Esophagus squamous epithelium (tissue), 5 donors: ENCODE data around the gene HINT1. TPM values are rescaled to one million over a fixed set of nuclear protein-coding genes. Genes with fewer than 3 reads are reported as not detected.

ENCODE experiments used
- DNase-seq: peaks from one replicate; lab custom pipeline; 2025; lab: John Stamatoyannopoulos, UW
- H3K27ac ChIP-seq, 4 donors: fragments of 200-600 bp; sonication (generic); one replicate each; pipeline ENCODE4 v1.5.1; 2016 to 2019; ENCODE audit warnings: mild to moderate bottlenecking in 1 of 4
- H3K27me3 ChIP-seq, 4 donors: fragments of 200-600 bp; sonication (generic); 1 replicate in 3 of 4; 2 replicates in 1 of 4; pipeline versions ENCODE4 v1.5.1 to v1.6.0; 2017 to 2021; ENCODE audit warnings: antibody characterized with exemption in 1 of 4
- H3K36me3 ChIP-seq, 3 donors: fragments of 200-600 bp; sonication (generic); one replicate each; pipeline ENCODE4 v1.5.1; 2016 to 2019
- H3K4me1 ChIP-seq, 3 donors: fragments of 200-600 bp; sonication (generic); one replicate each; pipeline ENCODE4 v1.5.1; 2017 to 2019
- H3K4me3 ChIP-seq, 4 donors: fragments of 200-600 bp; sonication (generic); 1 replicate in 3 of 4; 2 replicates in 1 of 4; pipeline ENCODE4 v1.5.1; 2016 to 2019; ENCODE audit warnings: mild to moderate bottlenecking in 2 of 4, moderate library complexity in 1 of 4
- H3K9me3 ChIP-seq, 3 donors: fragments of 200-600 bp; sonication (generic); one replicate each; pipeline ENCODE4 v1.5.1; 2016 to 2019
- CTCF ChIP-seq, 6 experiments: fragments of 450-650 bp in 4 of 6; fragments of 200-600 bp in 2 of 6; sonication (generic) in 2 of 6; IDR thresholded peaks; one replicate each; pipeline ENCODE4 v1.5.1; 2016 to 2019; ENCODE audit warnings: antibody characterized with exemption in 6 of 6, mild to moderate bottlenecking in 4 of 6, moderate library complexity in 4 of 6
- POLR2A ChIP-seq, 4 donors: fragments of 450-650 bp; IDR thresholded peaks; one replicate each; pipeline ENCODE4 v1.6.1; 2017; ENCODE audit warnings: antibody characterized with exemption in 4 of 4, mild to moderate bottlenecking in 4 of 4, moderate library complexity in 3 of 4
- WGBS, 2 donors: methylation state at CpG; one replicate each; pipeline ENCODE4 v1.1.5; 2018; 5-methylcytosine and 5-hydroxymethylcytosine counted together
- intact Hi-C: fragments of 100-400 bp; cut with DNase I; formaldehyde crosslinking; loops from one replicate; pipeline ENCODE4 v1.15.0; 2022
- total RNA-seq, 4 donors: library from RNA; depleted of rRNA; stranded (reverse); fragments of >200 nt; gene quantifications; one replicate each; pipeline ENCODE4 v1.1.0, GENCODE V29; 2016
- donor health status: DM: yes; HTN: yes; CAD: no.

Gene HINT1
- total RNA-seq, 4 donors from 2014 or later: 65.0 to 241 (median 207) TPM

GRCh38 chr5:131193106-131193505 lies 28.1 kb upstream of the HINT1 start:
- Histone ChIP-seq H3K27ac (no peak overlapping the region), H3K9me3 (no peaks in the 10 kb centered on the region), H3K4me3 (no peak overlapping the region), H3K36me3 (peaks cover 0 to under 1% (median 0%) of the 10 kb centered on the region in 3 donors), H3K4me1 (no peaks in the 10 kb centered on the region), H3K27me3 (no peaks in the 10 kb centered on the region)
- 46 to 59% methylated on average over 2 of the region's 2 CpGs for WGBS, 2 donors
- intact Hi-C loops: no loop called here
- no peak for DNase-seq
- TF ChIP-seq CTCF (IDR thresholded peaks at IDR 0.05): no peak
- no peak for TF ChIP-seq POLR2A (IDR thresholded peaks at IDR 0.05)

GRCh38 chr5:131186561-131187256 lies 21.7 kb upstream of the HINT1 start:
- DNase-seq: no peak
- H3K27ac ChIP-seq: no peak overlapping the region
- H3K36me3 ChIP-seq: peaks cover 0 to 40% (median 0%) of the 10 kb centered on the region in 3 donors
- TF ChIP-seq POLR2A (IDR thresholded peaks at IDR 0.05) (no peak), CTCF (IDR thresholded peaks at IDR 0.05) (no peak)
- H3K4me3 ChIP-seq: no peak overlapping the region
- H3K4me1 ChIP-seq: no peaks in the 10 kb centered on the region
- no peaks in the 10 kb centered on the region for H3K27me3 ChIP-seq
- intact Hi-C loops: no loop called here
- 52 to 79% methylated on average over 3 of the region's 3 CpGs for WGBS, 2 donors
- no peaks in the 10 kb centered on the region for H3K9me3 ChIP-seq

- intact Hi-C loops: no loop called here
- Histone ChIP-seq H3K4me3 (no peak overlapping the region), H3K4me1 (no peaks in the 10 kb centered on the region)
Measured at GRCh38 chr5:131185523-131186104, 20.6 kb upstream of the HINT1 start.

GRCh38 chr5:131182839-131183238 lies 17.8 kb upstream of the HINT1 start:
- H3K9me3 ChIP-seq: no peaks in the 10 kb centered on the region
- H3K4me1 ChIP-seq: no peaks in the 10 kb centered on the region
- TF ChIP-seq CTCF (IDR thresholded peaks at IDR 0.05): no peak
- no peak for TF ChIP-seq POLR2A (IDR thresholded peaks at IDR 0.05)
- H3K27ac ChIP-seq: no peak overlapping the region
- intact Hi-C loops: no loop called here
- H3K36me3 ChIP-seq: peaks cover 0 to 37% (median 0%) of the 10 kb centered on the region in 3 donors
- H3K27me3 ChIP-seq: no peaks in the 10 kb centered on the region
- no peak overlapping the region for H3K4me3 ChIP-seq
- DNase-seq: no peak

More at GRCh38 chr5:131185523-131186104, 20.6 kb upstream of the HINT1 start:
- TF ChIP-seq POLR2A (IDR thresholded peaks at IDR 0.05): no peak
- no peak for TF ChIP-seq CTCF (IDR thresholded peaks at IDR 0.05)
- DNase-seq: no peak
- H3K27me3 ChIP-seq: no peaks in the 10 kb centered on the region
- no peak overlapping the region for H3K27ac ChIP-seq
- peaks cover 0 to 40% (median 0%) of the 10 kb centered on the region in 3 donors for H3K36me3 ChIP-seq
- no peaks in the 10 kb centered on the region for H3K9me3 ChIP-seq

GRCh38 chr5:131180407-131180806 lies 15.4 kb upstream of the HINT1 start:
- no peak for DNase-seq
- H3K4me3 ChIP-seq: no peak overlapping the region
- no peaks in the 10 kb centered on the region for H3K9me3 ChIP-seq
- no peak for TF ChIP-seq CTCF (IDR thresholded peaks at IDR 0.05)
- TF ChIP-seq POLR2A (IDR thresholded peaks at IDR 0.05): no peak
- H3K36me3 ChIP-seq: peaks cover 0 to 22% (median 0%) of the 10 kb centered on the region in 3 donors
- H3K27me3 ChIP-seq: no peaks in the 10 kb centered on the region
- no peak overlapping the region for H3K27ac ChIP-seq
- no peaks in the 10 kb centered on the region for H3K4me1 ChIP-seq
- intact Hi-C loops: no loop called here
